Endodermal cell (in vitro differentiated cells): ENCODE results near the gene NUCB1. TPM values are rescaled to one million over a fixed set of nuclear protein-coding genes. Genes with fewer than 3 reads are reported as not detected.

Experiments used
- DNase-seq: peaks from one replicate; pipeline ENCODE4 v3.0.0-alpha.2; 2017
- H3K27ac ChIP-seq: 2 replicates; pipeline ENCODE4 v1.5.1; 2013; ENCODE audit warnings: mild to moderate bottlenecking, low read depth, low read length, moderate library complexity
- H3K27me3 ChIP-seq: 2 replicates; pipeline ENCODE4 v1.6.1; 2013; ENCODE audit warnings: mild to moderate bottlenecking, low read length, moderate library complexity; ENCODE audit not compliant: insufficient read depth, control insufficient read depth, poor library complexity, severe bottlenecking
- H3K36me3 ChIP-seq: 2 replicates; pipeline ENCODE4 v1.7.0; 2013; ENCODE audit warnings: mild to moderate bottlenecking, low read length, moderate library complexity; ENCODE audit not compliant: control insufficient read depth, insufficient read depth
- H3K4me1 ChIP-seq: one replicate; pipeline ENCODE4 v1.7.0; 2013; ENCODE audit warnings: low read length; ENCODE audit not compliant: control insufficient read depth, insufficient read depth
- H3K4me3 ChIP-seq: 2 replicates; pipeline ENCODE4 v1.5.1; 2013; ENCODE audit warnings: mild to moderate bottlenecking, low read length, moderate library complexity
- H3K9ac ChIP-seq: 2 replicates; pipeline ENCODE4 v1.6.1; 2013; ENCODE audit warnings: mild to moderate bottlenecking, low read length, moderate library complexity; ENCODE audit not compliant: poor library complexity, severe bottlenecking; ENCODE audit errors: extremely low read depth
- H3K9me3 ChIP-seq: 2 replicates; pipeline ENCODE4 v1.6.1; 2013; ENCODE audit warnings: mild to moderate bottlenecking, low read length, moderate library complexity; ENCODE audit not compliant: control insufficient read depth
- H3K27ac Mint-ChIP-seq: 2 replicates; pipeline ENCODE4 v1.8.0; 2020; ENCODE audit warnings: mixed read lengths
- H3K27me3 Mint-ChIP-seq: 2 replicates; pipeline ENCODE4 v1.8.0; 2021; ENCODE audit warnings: mild to moderate bottlenecking, mixed read lengths; ENCODE audit not compliant: insufficient read depth
- H3K36me3 Mint-ChIP-seq: 2 replicates; pipeline ENCODE4 v1.8.0; 2020; ENCODE audit warnings: low read depth, mixed read lengths
- H3K4me1 Mint-ChIP-seq: 2 replicates; pipeline ENCODE4 v1.8.0; 2020; ENCODE audit warnings: mixed read lengths
- H3K4me3 Mint-ChIP-seq: 2 replicates; pipeline ENCODE4 v1.8.0; 2020; ENCODE audit warnings: mild to moderate bottlenecking, moderate library complexity, mixed read lengths
- H3K9me3 Mint-ChIP-seq: 2 replicates; pipeline ENCODE4 v1.8.0; 2020; ENCODE audit warnings: mild to moderate bottlenecking, mixed read lengths
- WGBS, 2 experiments: methylation state at CpG; one replicate each; pipeline versions ENCODE4 v1.1.5 to v1.1.7; 2013; ENCODE audit warnings: missing lambda C conversion rate in 2 of 2, mixed read lengths in 1 of 2; ENCODE audit not compliant: insufficient coverage in 1 of 2, insufficient read length in 1 of 2; 5-methylcytosine and 5-hydroxymethylcytosine counted together
- total RNA-seq, 2 donors: library from RNA; stranded (reverse); fragmentation: NEBNext Ultra II Directional in 1 of 2; extraction: Animal tissue kit (Norgen Biotek cat#: 25700) in 1 of 2; gene quantifications; 2 replicates in 1 of 2; 3 replicates in 1 of 2; pipeline ENCODE4 v1.2.1, GENCODE V29; 2021
- TF ChIP-seq, protein P1 (sequence below): fragments of 200-600 bp; sonication (generic); conservative IDR thresholded peaks from 2 replicates; pipeline ENCODE4 v1.5.0; 2021; ENCODE audit warnings: antibody characterized with exemption, mild to moderate bottlenecking

NUCB1 gene
- total RNA-seq, 2 donors from 2014 or later, result 177 to 222 TPM

DNA sequence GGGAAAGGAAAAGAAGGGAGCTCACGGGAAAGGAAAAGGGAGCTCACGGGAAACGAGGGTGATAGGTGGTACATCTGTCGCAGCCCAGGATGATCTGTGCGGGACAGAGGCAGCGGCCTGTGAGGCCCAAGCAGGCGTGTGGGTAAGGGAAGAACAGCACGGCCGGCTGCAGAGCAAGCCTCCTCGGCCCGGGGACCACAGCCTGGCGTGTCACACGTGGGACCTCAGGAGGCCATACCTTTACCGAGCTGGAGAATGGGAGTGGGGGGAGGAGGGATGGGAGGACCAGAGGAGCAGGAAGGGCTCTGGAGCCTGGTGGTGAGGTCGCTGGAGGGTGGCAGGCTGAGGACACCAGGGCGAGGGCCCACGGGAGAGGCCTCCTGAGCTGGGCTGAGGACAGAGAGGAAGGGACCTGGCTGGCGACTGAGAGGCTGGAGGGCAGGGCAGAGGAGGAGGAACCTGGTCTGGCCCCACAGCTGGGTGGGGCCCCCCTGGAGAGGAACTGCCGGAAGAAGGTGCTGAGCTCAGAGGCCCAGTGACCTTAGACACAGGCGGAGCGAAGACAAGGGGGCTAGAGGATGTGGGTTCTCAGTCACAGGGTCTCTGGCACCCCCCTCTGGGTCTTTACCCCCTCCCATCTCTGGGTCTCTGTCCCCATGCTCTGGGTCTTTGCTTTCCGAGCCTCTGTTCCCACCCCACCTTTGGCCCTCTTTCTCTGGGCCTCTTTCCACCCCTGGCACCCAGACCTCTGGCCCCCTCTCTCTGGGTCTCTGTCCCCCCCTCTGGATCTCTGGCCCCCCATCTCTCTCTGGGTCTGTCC lies 62.1 kb downstream of the NUCB1 start:
- TF ChIP-seq, protein P1, sequence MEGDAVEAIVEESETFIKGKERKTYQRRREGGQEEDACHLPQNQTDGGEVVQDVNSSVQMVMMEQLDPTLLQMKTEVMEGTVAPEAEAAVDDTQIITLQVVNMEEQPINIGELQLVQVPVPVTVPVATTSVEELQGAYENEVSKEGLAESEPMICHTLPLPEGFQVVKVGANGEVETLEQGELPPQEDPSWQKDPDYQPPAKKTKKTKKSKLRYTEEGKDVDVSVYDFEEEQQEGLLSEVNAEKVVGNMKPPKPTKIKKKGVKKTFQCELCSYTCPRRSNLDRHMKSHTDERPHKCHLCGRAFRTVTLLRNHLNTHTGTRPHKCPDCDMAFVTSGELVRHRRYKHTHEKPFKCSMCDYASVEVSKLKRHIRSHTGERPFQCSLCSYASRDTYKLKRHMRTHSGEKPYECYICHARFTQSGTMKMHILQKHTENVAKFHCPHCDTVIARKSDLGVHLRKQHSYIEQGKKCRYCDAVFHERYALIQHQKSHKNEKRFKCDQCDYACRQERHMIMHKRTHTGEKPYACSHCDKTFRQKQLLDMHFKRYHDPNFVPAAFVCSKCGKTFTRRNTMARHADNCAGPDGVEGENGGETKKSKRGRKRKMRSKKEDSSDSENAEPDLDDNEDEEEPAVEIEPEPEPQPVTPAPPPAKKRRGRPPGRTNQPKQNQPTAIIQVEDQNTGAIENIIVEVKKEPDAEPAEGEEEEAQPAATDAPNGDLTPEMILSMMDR, result no peak
- Histone ChIP-seq H3K9ac (no peak overlapping the region), H3K27ac (peak overlapping the region; percentile 49), H3K36me3 (peaks cover 37% of the 10 kb centered on the region), H3K27me3 (no peaks in the 10 kb centered on the region), H3K9me3 (no peaks in the 10 kb centered on the region), H3K4me1 (peaks cover 14% of the 10 kb centered on the region), H3K4me3 (no peak overlapping the region)
- Mint-ChIP-seq H3K36me3 (peaks cover 49% of the 10 kb centered on the region), H3K4me3 (no peak overlapping the region), H3K9me3 (no peaks in the 10 kb centered on the region), H3K27me3 (peaks cover 2% of the 10 kb centered on the region), H3K4me1 (peaks cover 18% of the 10 kb centered on the region), H3K27ac (peak overlapping the region; percentile 98)
- peak; percentile 82 for DNase-seq
- WGBS, 2 experiments, result 75 to 85% methylated on average over 14 to 22 of the region's 22 CpGs

- Histone ChIP-seq H3K9ac (no peak overlapping the region), H3K27me3 (no peaks in the 10 kb centered on the region), H3K4me1 (peaks cover 14% of the 10 kb centered on the region), H3K27ac (no peak overlapping the region), H3K9me3 (no peaks in the 10 kb centered on the region), H3K36me3 (peaks cover 36% of the 10 kb centered on the region), H3K4me3 (no peak overlapping the region)
- Mint-ChIP-seq H3K9me3 (no peaks in the 10 kb centered on the region), H3K36me3 (peaks cover 47% of the 10 kb centered on the region), H3K27me3 (peaks cover 2% of the 10 kb centered on the region), H3K4me1 (peaks cover 18% of the 10 kb centered on the region), H3K27ac (peak overlapping the region; percentile 98), H3K4me3 (peak overlapping the region; percentile 100)
- TF ChIP-seq, protein P1, result no peak
- DNase-seq, result peak; percentile 58
- 81% methylated on average over 2 of the region's 7 CpGs; no CpG with 5 or more reads in 1 of the 2 experiments for WGBS, 2 experiments
Observed at GRCh38 chr19:48962849-48963165, 62.7 kb downstream of the NUCB1 start.

DNA sequence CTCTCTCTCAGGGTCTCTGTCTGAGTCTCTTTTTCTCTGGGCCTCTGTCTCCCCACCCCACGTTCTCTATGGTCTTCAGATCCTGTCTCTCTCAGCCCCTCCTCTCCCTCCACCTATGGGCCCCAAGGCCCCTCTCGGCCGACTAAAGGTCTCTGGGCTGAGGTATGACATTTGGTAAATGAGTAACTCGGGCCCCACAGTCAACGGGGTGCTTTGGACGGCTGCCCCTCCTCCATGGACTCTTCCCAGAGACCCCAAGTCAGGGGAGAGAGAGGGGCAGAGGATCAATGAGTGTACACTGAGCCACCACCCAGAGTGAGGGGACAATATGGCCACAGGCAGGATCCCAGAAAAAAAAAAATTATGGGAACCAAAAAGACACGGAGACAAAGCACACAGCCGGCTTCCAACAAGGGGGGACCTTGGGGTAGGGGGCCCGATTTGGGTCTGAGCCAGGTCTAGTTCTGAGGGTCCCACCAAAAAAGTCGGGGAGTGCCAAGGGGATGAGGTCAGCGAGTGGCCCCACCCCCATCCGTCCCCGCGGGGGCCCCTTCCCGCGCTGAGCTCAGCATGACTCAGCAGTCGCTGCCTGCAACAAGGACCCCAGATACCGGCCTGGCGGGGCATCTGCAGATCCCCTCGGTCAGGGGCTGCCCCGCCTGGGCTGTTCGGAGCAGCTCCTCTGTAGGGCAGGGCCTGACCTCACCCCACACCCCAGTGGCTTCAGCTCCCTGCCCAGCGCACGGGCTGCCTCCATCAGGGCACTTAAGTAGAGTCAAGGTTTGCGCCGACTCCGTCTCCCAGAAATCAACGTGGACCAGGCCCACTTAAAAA lies 63.5 kb downstream of the NUCB1 start:
- H3K9ac ChIP-seq, result peak overlapping the region; percentile 74
- no peaks in the 10 kb centered on the region for H3K27me3 ChIP-seq
- Mint-ChIP-seq H3K36me3 (peaks cover 47% of the 10 kb centered on the region), H3K9me3 (no peaks in the 10 kb centered on the region), H3K27ac (peak overlapping the region; percentile 98), H3K27me3 (peaks cover 2% of the 10 kb centered on the region), H3K4me1 (peaks cover 18% of the 10 kb centered on the region), H3K4me3 (peak overlapping the region; percentile 100)
- H3K4me3 ChIP-seq, result peak overlapping the region; percentile 76
- H3K9me3 ChIP-seq, result no peaks in the 10 kb centered on the region
- DNase-seq, result peak; percentile 94
- TF ChIP-seq, protein P1, result no peak
- peak overlapping the region; percentile 75 for H3K27ac ChIP-seq
- peaks cover 36% of the 10 kb centered on the region for H3K36me3 ChIP-seq
- H3K4me1 ChIP-seq, result peaks cover 14% of the 10 kb centered on the region
- WGBS, 2 experiments, result 22 to 26% methylated on average over 14 to 28 of the region's 28 CpGs
